A673 (cell line): Measurements from ENCODE around the gene RBM5.

Experiments
- CTCF ChIP-seq: fragments of 300-800, 200-600 bp; sonication (generic); conservative IDR thresholded peaks from 2 replicates; pipeline ENCODE4 v1.5.1; 2017; ENCODE audit warnings: low read depth, mild to moderate bottlenecking, antibody characterized with exemption, low read length, moderate library complexity, mixed read lengths
- EZH2 ChIP-seq: fragments of 200-600 bp; sonication (generic); IDR thresholded peaks from 2 replicates; pipeline ENCODE4 v1.6.1; 2017; ENCODE audit warnings: borderline replicate concordance, low read depth, mild to moderate bottlenecking, mixed read lengths, antibody characterized with exemption, low read length; ENCODE audit not compliant: poor library complexity, severe bottlenecking

GRCh38 chr3:50126287-50127211, 37.8 kb downstream of the RBM5 start:
- TF ChIP-seq CTCF (no peak), EZH2 (no peak)
